NCI-H345 treated with DMSO at 0.1 percent for 48 hours (cell line): ENCODE measurements around the gene GRB10.
"Not testable (repeated sequence)": the region's sequence is repeated elsewhere in the genome, so short reads cannot be mapped to it uniquely, and the experiment has no call there.

Source experiments
- DNase-seq: peaks from one replicate; lab custom pipeline; 2025; ENCODE audit not compliant: unreplicated experiment; lab: John Stamatoyannopoulos, UW

Gene GRB10

GRCh38 chr7:50590535-50590934, 192.2 kb downstream of the GRB10 start:
- DNase-seq: no peak

- DNase-seq: no peak
These were observed 193.3 kb downstream of the GRB10 start for GRCh38 chr7:50589364-50589763.

- DNase-seq: no peak
These were observed 193.8 kb downstream of the GRB10 start for GRCh38 chr7:50588937-50589336.

- DNase-seq: no peak
These were observed 195.0 kb downstream of the GRB10 start for GRCh38 chr7:50587737-50588136.

GRCh38 chr7:50584793-50585408, 197.8 kb downstream of the GRB10 start:
- no peak for DNase-seq

- no peak for DNase-seq
These were observed 198.3 kb downstream of the GRB10 start for GRCh38 chr7:50584386-50584785.

GRCh38 chr7:50583295-50583694, 199.4 kb downstream of the GRB10 start:
- not testable (repeated sequence) for DNase-seq

- not testable (repeated sequence) for DNase-seq
These were observed 200.4 kb downstream of the GRB10 start for GRCh38 chr7:50582271-50582670.

- DNase-seq: not testable (repeated sequence)
These were observed 202.0 kb downstream of the GRB10 start for GRCh38 chr7:50580666-50581065.

GRCh38 chr7:50580057-50580456, 202.6 kb downstream of the GRB10 start:
- DNase-seq: no peak

- DNase-seq: not testable (repeated sequence)
These were observed 204.6 kb downstream of the GRB10 start for GRCh38 chr7:50578105-50578504.

- no peak for DNase-seq
These were observed 205.1 kb downstream of the GRB10 start for GRCh38 chr7:50577569-50577968.

- DNase-seq: not testable (repeated sequence)
These were observed 206.3 kb downstream of the GRB10 start for GRCh38 chr7:50576388-50576787.

GRCh38 chr7:50567715-50568261, 214.9 kb downstream of the GRB10 start:
- DNase-seq: no peak

GRCh38 chr7:50565977-50566376, 216.7 kb downstream of the GRB10 start:
- DNase-seq: no peak

- DNase-seq: no peak
These were observed 217.2 kb downstream of the GRB10 start for GRCh38 chr7:50565559-50565916.

GRCh38 chr7:50564640-50565558, 217.8 kb downstream of the GRB10 start, which contains the start of gene DDC:
Gene DDC (minus strand): TSS chr7:50565405. CDS start chr7:50544085, 21,320 bp downstream.
- DNase-seq: no peak

- DNase-seq: no peak
These were observed 218.5 kb downstream of the GRB10 start for GRCh38 chr7:50564171-50564570.

GRCh38 chr7:50562136-50562535, 220.6 kb downstream of the GRB10 start:
- no peak for DNase-seq

- peak; percentile 92 for DNase-seq
These were observed 221.8 kb downstream of the GRB10 start for GRCh38 chr7:50560865-50561351.

GRCh38 chr7:50559881-50560280, 222.8 kb downstream of the GRB10 start:
- no peak for DNase-seq
